T-helper 2 cell treated with Interferon-gamma antibody and Interleukin-4, amounts not matched to agents 5 μg/mL and 100 μg/mL, for 36 hours (primary cell): ENCODE data around the gene YPEL1.
"Not testable (repeated sequence)": the region's sequence is repeated elsewhere in the genome, so short reads cannot be mapped to it uniquely, and the experiment has no call there.

Experiments used
- DNase-seq: peaks from one replicate; pipeline ENCODE4 v3.0.0; 2021; ENCODE audit warnings: low spot score
- H3K27ac Mint-ChIP-seq: one replicate; pipeline ENCODE4 v1.8.0; 2021; ENCODE audit warnings: mild to moderate bottlenecking, mixed read lengths
- H3K27me3 Mint-ChIP-seq: one replicate; pipeline ENCODE4 v1.8.0; 2021; ENCODE audit warnings: low read depth, mixed read lengths
- H3K36me3 Mint-ChIP-seq: one replicate; pipeline ENCODE4 v1.8.0; 2021; ENCODE audit warnings: low read depth, mixed read lengths
- H3K4me1 Mint-ChIP-seq: one replicate; pipeline ENCODE4 v1.8.0; 2021; ENCODE audit warnings: low read depth, mixed read lengths
- H3K4me3 Mint-ChIP-seq: one replicate; pipeline ENCODE4 v1.8.0; 2022; ENCODE audit warnings: mild to moderate bottlenecking, moderate library complexity, mixed read lengths
- H3K9me3 Mint-ChIP-seq: one replicate; pipeline ENCODE4 v1.8.0; 2021; ENCODE audit warnings: mixed read lengths

Gene YPEL1

GRCh38 chr22:21760640-21761039, 25.0 kb upstream of the YPEL1 start:
- peaks cover 37% of the 10 kb centered on the region for H3K4me1 Mint-ChIP-seq
- H3K27me3 Mint-ChIP-seq: no peaks in the 10 kb centered on the region
- no peak overlapping the region for H3K4me3 Mint-ChIP-seq
- H3K36me3 Mint-ChIP-seq: peaks cover 59% of the 10 kb centered on the region
- H3K9me3 Mint-ChIP-seq: no peaks in the 10 kb centered on the region
- H3K27ac Mint-ChIP-seq: no peak overlapping the region
- no peak for DNase-seq

GRCh38 chr22:21759646-21760376, 24.2 kb upstream of the YPEL1 start:
- H3K9me3 Mint-ChIP-seq: no peaks in the 10 kb centered on the region
- DNase-seq: no peak
- H3K4me1 Mint-ChIP-seq: peaks cover 32% of the 10 kb centered on the region
- no peak overlapping the region for H3K27ac Mint-ChIP-seq
- peaks cover 52% of the 10 kb centered on the region for H3K36me3 Mint-ChIP-seq
- H3K27me3 Mint-ChIP-seq: no peaks in the 10 kb centered on the region
- H3K4me3 Mint-ChIP-seq: no peak overlapping the region

GRCh38 chr22:21759093-21759492, 23.5 kb upstream of the YPEL1 start:
- Mint-ChIP-seq H3K9me3 (no peaks in the 10 kb centered on the region), H3K4me1 (peaks cover 25% of the 10 kb centered on the region)

DNA sequence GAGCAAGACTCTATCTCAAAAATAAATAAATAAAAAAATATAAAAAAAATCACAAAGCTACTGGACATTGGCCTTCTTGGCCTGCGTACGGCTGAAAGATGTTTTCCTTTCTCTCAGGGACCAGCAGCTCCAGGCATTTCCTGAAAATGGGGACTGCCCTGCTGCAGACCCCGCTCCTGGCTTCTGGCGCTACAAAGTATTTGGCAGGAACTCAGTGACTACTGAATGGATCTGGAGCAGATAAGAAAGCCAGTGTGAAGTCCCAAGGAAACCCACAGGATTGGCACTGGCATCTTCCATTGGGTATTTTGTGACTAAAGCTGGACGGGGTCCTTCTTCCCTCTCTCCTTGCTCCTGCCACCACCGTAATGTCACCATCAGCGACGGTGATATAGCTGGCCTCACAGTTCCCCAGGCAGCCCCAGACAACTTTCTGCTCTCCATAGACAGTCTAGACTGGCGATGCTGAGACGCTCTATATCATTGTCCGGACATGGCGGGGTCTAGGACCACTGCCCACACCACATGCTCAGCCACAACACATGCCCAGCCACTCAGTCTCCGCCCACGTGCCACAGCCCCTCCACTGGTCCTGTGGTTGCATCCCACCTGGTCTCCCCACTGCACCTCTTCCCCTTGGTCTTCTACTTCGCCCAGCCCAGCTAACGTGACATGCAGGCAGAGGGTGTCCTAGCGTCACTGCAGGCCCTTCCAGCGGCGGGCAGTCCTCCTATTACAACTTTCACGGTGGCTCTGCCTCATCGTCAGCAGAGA, 22.7 kb upstream of the YPEL1 start:
- Mint-ChIP-seq H3K9me3 (no peaks in the 10 kb centered on the region), H3K27ac (no peak overlapping the region), H3K4me3 (no peak overlapping the region), H3K4me1 (peaks cover 16% of the 10 kb centered on the region), H3K36me3 (peaks cover 36% of the 10 kb centered on the region), H3K27me3 (no peaks in the 10 kb centered on the region)
- DNase-seq: no peak

More at GRCh38 chr22:21759093-21759492, 23.5 kb upstream of the YPEL1 start:
- Mint-ChIP-seq H3K27ac (no peak overlapping the region), H3K27me3 (no peaks in the 10 kb centered on the region), H3K36me3 (peaks cover 45% of the 10 kb centered on the region), H3K4me3 (no peak overlapping the region)
- DNase-seq: no peak

- Mint-ChIP-seq H3K9me3 (no peaks in the 10 kb centered on the region), H3K27ac (no peak overlapping the region), H3K27me3 (no peaks in the 10 kb centered on the region), H3K4me1 (peaks cover 4% of the 10 kb centered on the region), H3K4me3 (no peak overlapping the region), H3K36me3 (peaks cover 25% of the 10 kb centered on the region)
- DNase-seq: peak; percentile 26
Observed at GRCh38 chr22:21755851-21756284, 20.3 kb upstream of the YPEL1 start.

- Mint-ChIP-seq H3K4me3 (no peak overlapping the region), H3K36me3 (peaks cover 19% of the 10 kb centered on the region), H3K27ac (no peak overlapping the region), H3K27me3 (no peaks in the 10 kb centered on the region), H3K9me3 (no peaks in the 10 kb centered on the region), H3K4me1 (no peaks in the 10 kb centered on the region)
- no peak for DNase-seq
Observed at GRCh38 chr22:21754523-21754922, 18.9 kb upstream of the YPEL1 start.

DNA sequence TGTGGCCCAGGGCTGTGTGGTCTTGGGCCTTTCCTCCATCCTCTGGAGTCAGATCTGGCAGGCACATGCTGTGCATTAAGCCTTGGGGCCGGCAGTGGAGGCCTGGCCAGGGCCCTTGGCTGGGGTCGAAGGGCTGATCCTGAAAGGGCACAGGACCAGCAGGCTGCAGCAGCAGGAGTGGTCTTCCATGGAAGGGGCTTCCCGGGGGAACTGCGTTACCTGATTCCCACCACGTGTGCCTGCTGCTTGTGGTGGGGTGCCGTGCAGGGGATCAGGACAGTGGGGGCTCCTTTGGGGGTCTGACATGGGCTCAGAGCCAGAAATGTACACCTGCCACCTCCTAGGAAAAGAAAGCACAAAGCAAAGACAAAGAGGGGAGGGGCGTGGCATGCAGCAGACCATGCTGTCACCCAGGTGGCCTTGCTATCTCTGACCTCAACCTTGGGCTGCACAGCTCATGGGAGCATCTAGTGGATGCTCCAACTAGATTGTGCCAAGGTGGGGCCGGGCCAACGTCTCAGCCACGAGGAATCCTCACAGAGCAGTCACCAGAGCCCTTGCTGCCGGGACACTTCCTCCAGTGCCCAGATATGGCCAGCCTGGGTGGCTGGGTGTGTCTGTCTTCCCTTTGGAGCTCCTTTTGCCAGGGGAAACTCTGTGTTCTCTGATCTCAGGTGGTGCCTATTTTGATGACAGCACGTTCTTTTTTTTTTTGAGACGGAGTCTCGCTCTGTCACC, 17.9 kb upstream of the YPEL1 start:
- Mint-ChIP-seq H3K36me3 (peaks cover 13% of the 10 kb centered on the region), H3K27me3 (no peaks in the 10 kb centered on the region), H3K9me3 (no peaks in the 10 kb centered on the region), H3K4me1 (no peaks in the 10 kb centered on the region), H3K27ac (no peak overlapping the region), H3K4me3 (no peak overlapping the region)
- no peak for DNase-seq

- Mint-ChIP-seq H3K4me1 (no peaks in the 10 kb centered on the region), H3K9me3 (no peaks in the 10 kb centered on the region), H3K27ac (no peak overlapping the region), H3K27me3 (no peaks in the 10 kb centered on the region), H3K36me3 (peaks cover 3% of the 10 kb centered on the region), H3K4me3 (no peak overlapping the region)
- DNase-seq: no peak
Observed at GRCh38 chr22:21752276-21752675, 16.7 kb upstream of the YPEL1 start.

DNA sequence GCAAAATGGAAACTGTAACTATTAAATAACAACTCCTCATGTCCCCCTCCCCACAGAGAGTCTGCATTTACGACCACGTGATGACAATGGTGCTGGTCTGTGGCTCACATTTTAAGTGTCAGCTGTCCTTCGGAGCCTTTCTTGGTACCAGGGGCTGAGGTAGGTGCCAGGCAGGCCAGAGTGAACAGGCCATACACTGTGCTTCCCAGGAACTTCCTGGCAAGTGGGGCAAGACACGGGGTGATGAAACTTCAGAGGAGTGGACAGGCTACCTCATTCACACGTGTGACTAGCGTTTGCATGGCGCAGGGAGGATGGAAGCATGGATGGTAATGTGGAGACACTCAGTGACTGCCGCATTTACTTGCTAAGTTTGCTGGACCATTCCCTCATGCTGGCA, 10.4 kb upstream of the YPEL1 start:
- no peak for DNase-seq
- no peaks in the 10 kb centered on the region for H3K27me3 Mint-ChIP-seq
- no peaks in the 10 kb centered on the region for H3K36me3 Mint-ChIP-seq
- H3K9me3 Mint-ChIP-seq: no peaks in the 10 kb centered on the region
- no peak overlapping the region for H3K4me3 Mint-ChIP-seq
- no peak overlapping the region for H3K27ac Mint-ChIP-seq
- no peaks in the 10 kb centered on the region for H3K4me1 Mint-ChIP-seq

DNA sequence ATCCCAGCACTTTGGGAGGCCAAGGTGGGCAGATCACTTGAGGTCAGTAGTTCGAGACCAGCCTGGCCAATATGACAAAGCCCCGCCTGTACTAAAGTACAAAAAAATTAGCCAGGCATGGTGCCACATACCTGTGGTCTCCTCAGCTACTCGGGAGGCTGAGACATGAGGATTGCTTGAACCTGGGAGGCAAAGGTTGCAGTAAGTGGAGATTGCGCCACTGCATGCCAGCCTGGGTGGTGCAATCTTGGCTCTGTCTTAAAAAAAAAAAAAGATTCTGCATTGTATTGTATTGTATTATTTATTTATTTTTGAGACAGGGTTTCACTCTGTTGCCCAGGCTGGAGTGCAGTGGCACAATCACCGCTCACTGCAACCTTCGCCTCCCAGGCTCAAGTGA, 9.3 kb upstream of the YPEL1 start:
- DNase-seq, H3K4me3 Mint-ChIP-seq, H3K27ac Mint-ChIP-seq, H3K27me3 Mint-ChIP-seq, H3K4me1 Mint-ChIP-seq, H3K9me3 Mint-ChIP-seq, H3K36me3 Mint-ChIP-seq: not testable (repeated sequence)

DNA sequence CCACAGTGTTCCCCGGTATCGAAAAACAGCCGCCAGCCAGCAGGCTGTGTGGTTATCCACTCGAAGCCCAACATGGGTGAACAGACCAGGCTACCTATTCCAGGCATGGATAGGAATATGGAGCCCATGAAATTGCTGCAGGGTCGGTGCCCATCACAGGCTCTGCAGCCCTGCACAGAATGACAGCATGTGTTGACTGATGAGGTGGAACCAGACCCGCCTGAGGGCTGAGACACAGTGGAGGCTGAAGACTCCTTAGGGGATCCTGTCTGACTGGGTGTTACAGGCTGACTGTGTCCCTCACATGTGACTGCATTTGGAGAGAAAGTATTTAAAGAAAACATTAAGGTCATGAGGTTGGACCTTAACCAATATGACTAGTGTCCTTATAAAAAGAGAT, 6.2 kb upstream of the YPEL1 start:
- Mint-ChIP-seq H3K36me3 (no peaks in the 10 kb centered on the region), H3K27me3 (peaks cover 19% of the 10 kb centered on the region), H3K9me3 (no peaks in the 10 kb centered on the region), H3K27ac (no peak overlapping the region), H3K4me1 (peaks cover 1% of the 10 kb centered on the region), H3K4me3 (no peak overlapping the region)
- no peak for DNase-seq

DNA sequence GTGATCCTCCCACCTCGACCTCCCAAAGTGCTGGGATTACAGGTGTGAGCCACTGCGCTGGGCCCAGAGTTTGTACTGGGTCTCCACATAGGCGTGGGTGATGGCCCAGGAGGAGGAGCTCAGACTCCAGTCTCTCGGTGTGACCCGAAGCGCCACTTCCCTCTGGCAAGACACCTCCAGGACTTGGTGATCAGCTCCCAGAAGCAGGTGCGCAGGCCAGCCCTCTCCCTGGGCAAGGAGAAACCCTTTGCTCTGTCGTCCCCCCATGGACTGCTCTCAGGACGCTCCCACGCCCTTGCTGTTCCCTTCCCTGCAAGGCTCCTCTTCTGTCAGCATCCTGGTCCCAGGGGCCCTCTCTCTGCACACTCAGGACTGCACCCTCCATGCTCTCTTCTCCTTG, 5.5 kb upstream of the YPEL1 start:
- no peak for DNase-seq
- peaks cover 19% of the 10 kb centered on the region for H3K27me3 Mint-ChIP-seq
- no peaks in the 10 kb centered on the region for H3K9me3 Mint-ChIP-seq
- H3K36me3 Mint-ChIP-seq: no peaks in the 10 kb centered on the region
- H3K27ac Mint-ChIP-seq: no peak overlapping the region
- H3K4me1 Mint-ChIP-seq: peaks cover 1% of the 10 kb centered on the region
- H3K4me3 Mint-ChIP-seq: no peak overlapping the region

GRCh38 chr22:21739828-21740377, 4.3 kb upstream of the YPEL1 start:
- Mint-ChIP-seq H3K27ac (no peak overlapping the region), H3K36me3 (no peaks in the 10 kb centered on the region), H3K9me3 (no peaks in the 10 kb centered on the region), H3K4me3 (no peak overlapping the region), H3K27me3 (peaks cover 19% of the 10 kb centered on the region), H3K4me1 (peaks cover 5% of the 10 kb centered on the region)
- no peak for DNase-seq

DNA sequence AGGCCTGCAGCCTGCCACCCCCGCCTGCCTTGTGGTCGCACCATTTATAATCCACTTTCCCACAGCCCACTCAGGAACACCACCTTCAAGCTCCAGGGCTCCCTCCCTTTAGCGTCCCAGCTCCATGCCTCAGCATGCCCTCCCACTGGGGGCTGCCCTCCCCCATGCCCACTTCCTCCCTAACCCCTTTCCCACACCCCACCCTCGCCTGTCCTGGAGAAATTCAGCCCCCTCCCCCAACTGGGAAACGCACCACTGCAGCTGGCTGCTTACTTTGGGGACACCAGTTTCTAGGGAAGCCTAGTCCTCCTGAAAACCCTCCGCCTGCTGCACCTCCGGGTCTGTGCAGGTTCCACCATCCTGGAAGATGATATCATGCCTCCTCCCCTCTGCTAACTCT, 3.4 kb upstream of the YPEL1 start:
- Mint-ChIP-seq H3K9me3 (no peaks in the 10 kb centered on the region), H3K27ac (no peak overlapping the region), H3K27me3 (peaks cover 19% of the 10 kb centered on the region), H3K36me3 (no peaks in the 10 kb centered on the region), H3K4me1 (peaks cover 14% of the 10 kb centered on the region), H3K4me3 (no peak overlapping the region)
- DNase-seq: no peak
